HG03175 (cell line): ENCODE data around the gene CYBRD1.
"Not testable (repeated sequence)": the region's sequence is repeated elsewhere in the genome, so short reads cannot be mapped to it uniquely, and the experiment has no call there.

ENCODE experiments used
- ATAC-seq: cut with Tn5 transposase; IDR thresholded peaks from one replicate; pipeline ENCODE4 v1.9.1; 2021; ENCODE audit warnings: mild to moderate bottlenecking, moderate library complexity; ENCODE audit not compliant: unreplicated experiment

Gene CYBRD1

GRCh38 chr2:171522052-171522787 lies at the start of gene CYBRD1:
Gene CYBRD1, plus strand, starts transcription at chr2:171522474. Its CDS starts 72 bp downstream, at chr2:171522546.
- peak; percentile 41 for ATAC-seq

- no peak for ATAC-seq
These were observed 46.3 kb upstream of the CYBRD1 start for GRCh38 chr2:171475979-171476378.

DNA sequence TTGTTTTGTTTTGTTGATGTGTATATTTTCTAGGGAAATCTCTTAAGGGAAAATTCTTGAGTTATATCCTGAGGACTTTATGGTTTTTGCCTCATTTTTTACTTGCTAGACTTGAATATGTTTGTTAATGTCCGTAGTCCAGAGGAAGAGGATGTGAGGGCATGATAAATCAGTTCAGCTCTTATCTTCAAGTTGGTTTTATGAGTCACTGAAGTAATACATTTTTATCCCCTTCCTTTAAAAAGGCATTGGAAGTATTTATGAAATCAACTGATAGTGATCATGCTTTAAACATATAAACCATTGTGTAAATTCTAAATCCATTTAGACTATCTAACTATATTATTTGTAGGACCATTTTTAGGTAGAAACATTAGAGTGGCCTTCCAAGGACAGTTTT lies 43.9 kb upstream of the CYBRD1 start:
- no peak for ATAC-seq

GRCh38 chr2:171479154-171479814 lies 43.0 kb upstream of the CYBRD1 start:
- ATAC-seq: no peak

DNA sequence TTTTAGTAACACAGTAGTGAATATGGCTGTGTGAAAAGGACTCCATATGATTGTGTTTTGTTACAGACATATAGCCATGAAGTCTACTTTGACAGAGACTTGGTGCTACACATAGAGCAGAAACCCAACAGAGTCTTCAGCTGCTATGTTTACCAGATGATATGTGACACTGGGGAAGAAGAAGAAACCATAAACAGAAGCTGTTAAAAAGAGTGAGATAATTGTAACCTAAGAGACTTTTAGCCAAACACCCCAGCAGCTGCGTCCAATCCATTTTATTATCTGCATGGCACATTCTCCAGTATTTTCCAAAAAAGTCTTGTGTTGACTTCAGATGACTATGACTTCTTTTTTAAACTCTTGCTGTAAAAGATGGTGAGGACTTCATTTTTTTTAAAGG lies 41.4 kb upstream of the CYBRD1 start:
- ATAC-seq: no peak

DNA sequence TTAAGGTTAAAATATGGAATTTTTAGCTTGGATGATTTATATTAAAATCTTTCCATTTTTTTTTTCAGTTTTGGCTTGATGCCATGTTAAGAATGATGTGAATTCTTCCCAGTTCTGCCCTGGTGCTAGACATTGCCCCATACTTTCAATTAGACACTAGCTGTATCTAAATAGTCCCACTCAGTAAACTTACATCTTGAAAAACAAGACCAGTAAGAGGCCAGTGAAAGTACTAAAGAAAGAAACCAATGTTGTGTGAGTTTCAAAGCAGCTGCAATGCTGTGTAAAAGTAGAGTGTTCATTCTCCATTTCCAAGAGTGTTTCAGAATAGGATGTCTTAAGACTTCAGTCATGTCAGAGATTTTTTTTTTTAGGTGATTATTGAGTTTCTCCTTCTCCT lies 40.0 kb upstream of the CYBRD1 start:
- ATAC-seq: no peak

DNA sequence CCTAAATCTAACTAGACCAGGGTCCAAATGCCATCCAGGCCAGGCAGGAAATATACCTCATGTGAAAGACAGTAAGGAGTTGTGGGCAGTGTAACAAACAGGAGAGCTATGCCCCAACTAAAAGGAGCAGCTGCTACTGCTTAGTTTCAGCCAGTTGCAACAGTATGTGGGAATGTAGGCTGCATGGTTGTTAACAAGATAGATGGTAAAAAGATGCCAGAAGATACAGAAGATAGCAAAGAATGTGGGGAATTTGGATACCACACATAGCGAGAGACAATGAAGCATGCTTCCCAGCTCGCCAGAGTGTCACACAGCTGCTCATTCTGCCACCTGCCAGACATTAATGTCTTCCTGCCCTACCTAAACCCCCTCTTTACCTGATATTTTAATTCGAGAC lies 39.4 kb upstream of the CYBRD1 start:
- no peak for ATAC-seq

DNA sequence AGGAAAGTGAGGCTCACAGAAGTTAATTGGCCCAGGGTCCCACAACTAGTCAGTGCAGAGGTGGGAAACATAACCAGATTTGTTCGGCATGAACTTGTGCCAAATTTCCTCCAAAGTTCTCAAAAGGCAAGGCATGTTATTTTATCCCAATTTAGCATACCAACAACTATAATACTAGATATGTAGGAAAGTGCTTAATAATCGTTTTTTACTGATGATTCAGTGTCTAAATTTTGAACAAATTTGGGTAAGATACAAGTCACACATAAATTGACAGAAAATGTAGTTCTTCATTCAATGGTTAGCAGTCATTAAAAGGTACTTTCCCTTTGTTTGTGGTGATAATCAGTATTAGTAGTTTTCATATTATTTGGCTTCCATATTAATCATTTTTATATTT lies 38.5 kb upstream of the CYBRD1 start:
- no peak for ATAC-seq

DNA sequence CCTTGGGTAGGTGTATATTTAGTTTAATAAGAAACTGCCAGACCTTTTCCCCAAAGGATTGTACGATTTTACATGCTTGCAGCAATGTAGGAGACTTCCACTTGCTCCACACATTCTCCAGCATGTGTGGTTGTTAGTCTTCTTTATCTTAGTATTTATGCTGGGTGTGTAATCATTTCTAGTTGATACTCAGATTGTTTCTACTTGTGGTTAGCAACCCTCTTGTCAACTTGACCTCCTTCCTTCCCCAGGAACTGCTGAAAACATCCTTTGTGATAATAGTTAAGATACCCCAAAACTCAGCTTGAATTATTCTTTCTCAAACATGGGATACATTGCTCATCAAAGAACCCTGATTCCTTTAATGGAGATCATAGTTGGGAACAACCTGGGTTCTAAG lies 37.2 kb upstream of the CYBRD1 start:
- no peak for ATAC-seq

GRCh38 chr2:171487201-171487600 lies 35.1 kb upstream of the CYBRD1 start:
- no peak for ATAC-seq

GRCh38 chr2:171487803-171488259 lies 34.4 kb upstream of the CYBRD1 start:
- ATAC-seq: no peak

DNA sequence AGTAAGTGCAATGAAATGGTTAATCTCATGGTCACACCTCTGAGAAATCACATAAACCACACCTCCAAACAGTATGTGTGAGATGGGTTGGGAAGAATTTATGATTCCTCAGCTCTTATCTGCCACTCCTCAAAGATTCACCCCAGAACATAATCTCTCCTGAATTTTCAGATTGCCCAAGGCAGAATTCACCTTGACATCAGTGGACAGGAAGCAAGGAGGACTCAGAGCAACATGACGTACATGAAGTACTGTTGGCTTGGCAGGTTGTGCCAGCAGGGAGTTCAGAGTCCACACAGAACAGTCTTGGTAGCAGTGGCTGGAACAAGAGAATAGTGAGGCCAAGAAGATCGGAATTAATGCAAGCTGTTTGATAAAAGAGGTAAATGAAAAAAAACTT lies 31.7 kb upstream of the CYBRD1 start:
- ATAC-seq: no peak

DNA sequence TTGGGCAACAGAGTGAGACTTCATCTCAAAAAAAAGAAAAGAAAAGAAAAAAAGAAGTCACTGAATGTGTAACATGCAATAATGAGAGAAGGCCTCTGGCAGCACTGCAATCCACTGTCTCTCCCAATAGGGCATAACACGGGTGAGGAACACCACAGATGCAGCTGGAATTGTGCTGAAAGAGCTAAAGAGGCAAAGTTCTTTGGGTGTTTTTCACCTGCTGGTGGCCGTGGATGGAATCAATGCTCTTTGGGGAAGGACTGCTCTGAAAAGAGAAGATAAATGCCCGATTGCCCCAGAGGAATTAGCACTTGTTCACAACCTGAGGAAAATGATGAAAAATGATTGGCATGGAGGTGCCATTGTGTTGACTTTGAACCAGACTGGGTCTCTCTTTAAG lies 31.0 kb upstream of the CYBRD1 start:
- ATAC-seq: no peak

DNA sequence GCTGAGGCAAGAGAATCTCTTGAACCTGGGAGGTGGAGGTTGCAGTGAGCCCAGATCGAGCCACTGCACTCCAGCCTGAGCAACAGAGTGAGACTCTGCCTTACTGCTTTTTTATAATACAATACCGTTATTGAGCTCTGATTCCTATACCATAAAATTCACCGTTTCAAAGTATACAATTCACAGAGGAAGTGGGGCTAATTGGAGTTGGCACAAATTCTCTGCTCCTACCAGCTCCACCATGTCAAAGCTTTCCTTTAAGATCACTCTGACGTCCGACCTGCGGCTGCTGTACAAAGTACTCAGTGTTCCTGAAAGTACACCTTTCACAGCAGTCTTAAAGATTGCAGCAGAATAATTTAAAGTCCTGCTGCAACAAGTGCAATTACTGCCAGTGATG lies 29.6 kb upstream of the CYBRD1 start:
- ATAC-seq: no peak

GRCh38 chr2:171497664-171498063 lies 24.6 kb upstream of the CYBRD1 start:
- not testable (repeated sequence) for ATAC-seq

GRCh38 chr2:171505374-171505773 lies 16.9 kb upstream of the CYBRD1 start:
- ATAC-seq: no peak

- ATAC-seq: no peak
These were observed 12.1 kb upstream of the CYBRD1 start for GRCh38 chr2:171509945-171510731.

- ATAC-seq: no peak
These were observed 10.3 kb upstream of the CYBRD1 start for GRCh38 chr2:171512014-171512413.

DNA sequence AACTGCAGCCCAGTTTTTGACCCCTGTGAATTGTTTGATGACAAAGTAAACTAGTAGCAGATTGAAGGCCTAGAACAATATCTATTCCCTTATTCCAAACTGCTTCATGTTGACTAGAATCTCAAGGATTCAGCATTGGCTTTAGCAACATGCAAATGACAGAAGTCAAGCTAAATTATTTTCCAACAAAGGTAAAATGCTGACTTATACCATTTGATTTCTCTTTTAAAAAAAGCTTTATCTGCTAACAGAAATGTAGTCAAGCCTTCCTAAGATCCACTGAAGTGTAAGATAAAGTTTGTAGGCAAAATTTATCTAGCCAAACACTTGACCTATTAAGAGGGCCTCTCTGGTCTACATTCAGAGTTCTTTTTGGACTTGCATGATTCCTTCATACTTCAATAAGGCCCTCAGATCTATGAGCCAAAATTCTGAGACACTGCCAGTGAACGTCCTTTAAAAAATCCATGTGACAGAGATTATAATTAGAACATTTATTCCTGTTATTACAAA lies 9.5 kb upstream of the CYBRD1 start:
- ATAC-seq: no peak

DNA sequence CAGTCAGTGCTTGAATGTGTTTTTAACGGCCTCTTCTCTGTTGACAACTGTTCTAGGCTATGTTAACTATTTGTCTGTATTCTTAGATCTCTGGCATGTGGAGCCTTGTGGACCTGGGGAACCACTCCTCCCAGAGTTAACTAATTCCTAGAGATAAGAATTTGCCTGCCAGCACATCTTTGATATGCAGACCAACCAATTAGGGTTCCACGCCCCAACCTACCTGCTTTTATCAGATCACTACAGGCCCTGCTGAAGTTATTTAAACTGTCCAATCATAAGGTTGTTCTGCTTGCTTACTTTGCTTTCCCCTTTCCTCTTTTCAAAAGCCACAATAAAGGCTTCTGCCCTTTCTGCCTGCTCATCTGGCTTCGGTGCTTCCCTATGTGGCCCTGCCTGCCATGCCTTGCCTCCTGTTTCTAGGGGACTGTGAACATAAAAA lies 8.5 kb upstream of the CYBRD1 start:
- ATAC-seq: no peak

DNA sequence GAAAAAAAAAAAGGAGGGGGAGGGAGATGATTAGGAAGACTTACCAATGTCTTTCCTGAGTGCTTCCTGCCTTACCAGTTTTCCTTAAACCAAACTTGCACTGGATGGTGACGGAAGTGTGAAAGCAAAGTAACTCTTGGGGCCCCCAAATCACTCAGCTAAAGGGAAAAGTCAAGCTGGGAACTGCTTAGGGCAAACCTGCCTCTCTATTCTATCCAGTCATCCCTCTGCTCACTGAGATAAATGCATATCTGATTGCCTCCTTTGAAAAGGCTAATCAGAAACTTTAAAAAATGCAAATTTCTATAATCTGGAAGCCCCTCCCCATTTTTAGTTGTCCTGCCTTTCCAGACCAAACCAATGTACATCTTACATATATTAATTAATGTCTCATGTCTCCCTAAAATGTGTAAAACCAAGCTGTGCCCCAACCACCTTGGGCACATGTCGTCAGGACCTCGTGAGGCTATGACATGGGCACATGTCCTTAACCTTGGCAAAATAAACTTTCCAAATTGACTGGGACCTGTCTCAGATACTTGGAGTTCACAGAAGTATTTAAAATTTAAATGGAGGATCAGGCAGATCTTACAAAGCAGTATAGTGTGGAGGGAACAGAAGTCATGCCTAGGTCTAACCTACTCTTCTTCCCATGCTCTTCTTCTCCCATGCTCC lies 7.2 kb upstream of the CYBRD1 start:
- ATAC-seq: no peak
